HG03064 (cell line): Measurements from ENCODE around the gene STARD10.

Source experiments
- ATAC-seq: cut with Tn5 transposase; IDR thresholded peaks from one replicate; pipeline ENCODE4 v1.9.1; 2021; ENCODE audit warnings: low read depth; ENCODE audit not compliant: unreplicated experiment

STARD10 gene

DNA sequence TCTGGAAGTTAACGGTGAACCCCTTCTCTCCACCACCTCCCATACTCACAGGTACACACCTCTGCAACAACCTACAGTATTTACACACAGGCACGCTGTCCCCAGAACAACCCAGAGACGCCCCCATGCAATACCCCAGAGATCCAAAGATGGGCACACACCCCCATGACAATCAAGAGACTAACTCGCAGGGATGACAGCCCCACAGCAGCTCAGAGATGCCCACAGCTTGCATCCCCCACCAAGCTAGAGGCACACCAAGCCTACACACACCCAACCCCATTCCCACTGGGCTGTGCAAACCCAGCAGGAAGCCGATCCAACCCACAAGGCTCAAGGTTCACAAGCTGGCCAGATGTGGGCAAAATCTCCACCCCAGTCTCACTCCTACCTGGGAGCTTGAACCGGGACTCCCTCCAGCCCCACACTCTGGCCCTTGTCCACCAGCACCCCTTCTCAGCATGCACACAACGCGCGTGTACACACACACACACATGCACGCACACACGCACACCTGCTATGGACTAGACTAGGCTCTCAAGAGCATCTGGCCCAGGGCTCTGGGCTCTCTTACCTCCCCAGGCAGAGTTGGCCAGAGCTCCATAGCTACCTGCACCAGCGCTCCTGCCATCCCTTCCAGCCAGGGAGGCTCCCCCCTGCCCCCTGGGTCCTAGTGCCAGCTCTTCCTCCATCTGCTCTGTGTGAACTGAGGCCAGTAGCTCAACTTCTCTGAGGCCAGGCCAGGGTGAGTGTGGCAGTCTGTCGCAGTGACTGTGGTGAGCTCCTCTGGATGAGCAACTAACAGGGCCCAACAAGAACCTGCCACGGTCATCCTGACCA, 11.5 kb downstream of the STARD10 start:
- no peak for ATAC-seq

DNA sequence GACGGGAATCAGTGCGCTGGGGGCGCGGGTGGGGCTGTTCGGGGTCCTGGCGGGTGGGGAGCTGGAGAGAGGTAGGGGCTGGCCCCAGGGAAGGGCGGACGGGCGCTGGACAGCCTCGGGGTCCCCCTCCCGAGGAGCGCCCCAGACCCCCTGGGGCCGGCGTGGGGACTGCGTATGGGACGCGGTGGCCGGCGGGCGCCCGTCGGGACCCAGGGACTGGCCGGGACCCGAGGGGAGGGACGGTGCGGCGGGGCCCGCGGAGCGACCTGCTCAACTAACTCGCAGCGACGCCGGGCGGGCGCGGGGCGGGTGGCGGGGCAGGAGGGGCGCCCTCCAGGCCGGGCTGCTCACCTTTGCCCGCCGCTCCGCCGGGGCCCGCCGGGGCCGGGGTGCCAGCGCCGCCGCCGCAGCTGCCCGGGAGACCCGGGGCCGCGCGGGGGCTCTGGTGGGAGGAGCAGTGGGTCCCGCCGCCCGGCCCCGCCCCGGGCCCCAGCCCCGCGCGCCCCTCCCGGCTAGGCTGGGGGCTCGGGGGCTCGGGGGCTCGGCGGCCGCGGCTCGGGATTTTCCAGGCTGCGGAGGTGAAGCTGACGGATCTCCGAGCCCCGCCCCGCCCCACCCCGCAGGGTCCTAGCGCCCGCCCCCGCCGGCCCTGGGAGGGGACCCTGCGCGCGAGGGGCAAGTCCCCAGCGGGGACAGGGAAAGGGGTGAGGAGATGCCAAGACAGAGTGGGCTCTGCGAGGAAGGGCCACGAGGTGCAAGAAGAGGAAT, 12.3 kb downstream of the STARD10 start:
- peak; percentile 61 for ATAC-seq

DNA sequence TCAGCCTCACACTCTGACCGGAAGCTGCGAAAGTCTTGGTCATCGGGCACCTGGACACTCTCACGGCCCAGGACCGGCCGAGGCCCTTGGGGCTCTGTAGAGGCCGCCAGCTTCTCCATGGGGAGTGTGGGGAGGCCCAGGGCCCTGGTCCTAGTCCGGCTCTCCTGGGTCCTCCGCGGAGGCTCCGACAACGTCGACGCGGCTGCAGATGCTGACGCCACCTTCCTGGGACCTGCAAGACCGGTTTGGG, 12.9 kb downstream of the STARD10 start:
- ATAC-seq: no peak

DNA sequence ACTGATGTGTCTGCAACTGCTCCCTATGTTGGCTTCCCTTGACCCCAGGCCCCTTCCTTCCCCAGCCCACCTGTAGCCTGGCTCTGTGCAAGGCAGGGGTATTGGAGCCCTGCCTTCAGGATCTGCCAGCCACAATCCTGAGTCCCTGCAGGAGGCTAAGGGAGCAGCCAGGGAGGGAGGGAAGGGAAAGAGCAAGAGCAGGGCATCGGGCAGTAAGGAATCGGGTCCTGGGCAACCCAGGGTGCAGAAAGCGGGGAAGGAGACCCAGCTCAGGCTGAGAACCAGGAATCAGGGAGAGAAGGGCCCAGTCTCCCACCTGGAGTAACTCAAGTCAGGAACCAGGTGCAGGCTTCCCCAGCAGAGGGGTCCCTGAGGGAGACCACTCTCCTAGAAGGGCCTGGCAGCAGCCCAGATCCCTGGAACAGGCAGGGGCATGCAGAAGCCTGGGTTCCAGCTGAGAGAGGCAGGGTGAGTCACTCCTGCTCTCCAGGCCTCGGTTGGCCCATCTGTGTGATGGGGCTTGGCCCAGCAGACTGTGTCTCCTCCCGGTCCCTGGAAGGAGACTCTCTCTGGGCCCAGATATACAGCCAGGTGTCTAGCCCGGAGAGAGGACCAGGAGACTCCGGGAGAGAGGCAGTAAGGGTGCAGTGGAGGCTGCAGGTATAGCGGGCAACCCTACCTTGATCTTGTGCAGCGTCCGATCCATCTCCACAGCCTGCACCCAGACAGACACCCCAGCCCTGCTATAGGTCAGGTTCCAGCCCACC, 13.4 kb downstream of the STARD10 start:
- ATAC-seq: no peak

DNA sequence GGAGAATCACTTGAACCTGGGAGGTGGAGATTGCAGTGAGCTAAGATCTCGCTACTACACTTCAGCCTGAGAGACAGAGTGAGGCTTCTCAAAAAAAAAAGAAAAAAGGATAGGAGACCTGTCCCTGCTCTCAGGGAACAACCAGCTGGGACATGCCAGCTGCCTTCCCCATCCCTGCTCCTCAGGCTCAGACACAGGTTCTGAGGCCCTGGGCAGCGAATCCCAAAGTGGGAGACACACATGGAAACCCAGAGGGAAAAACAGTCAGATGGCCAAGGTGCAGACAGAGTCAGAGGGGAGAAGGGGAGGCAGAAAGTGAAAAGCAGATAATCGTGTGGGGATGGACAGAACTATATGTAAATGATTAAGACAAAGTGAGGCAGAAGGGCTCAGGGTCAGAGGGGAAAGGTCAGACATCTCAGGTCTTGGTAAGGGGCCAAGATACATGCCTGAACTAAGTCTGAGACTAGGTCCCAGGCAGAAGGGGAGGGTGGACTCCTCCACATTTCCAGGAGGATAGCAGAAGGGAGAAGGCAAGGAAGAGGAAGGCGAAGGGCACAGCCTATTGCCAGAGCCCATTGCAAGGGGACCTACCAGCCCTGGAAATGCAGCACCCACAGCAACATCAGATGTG, 14.2 kb downstream of the STARD10 start:
- no peak for ATAC-seq

DNA sequence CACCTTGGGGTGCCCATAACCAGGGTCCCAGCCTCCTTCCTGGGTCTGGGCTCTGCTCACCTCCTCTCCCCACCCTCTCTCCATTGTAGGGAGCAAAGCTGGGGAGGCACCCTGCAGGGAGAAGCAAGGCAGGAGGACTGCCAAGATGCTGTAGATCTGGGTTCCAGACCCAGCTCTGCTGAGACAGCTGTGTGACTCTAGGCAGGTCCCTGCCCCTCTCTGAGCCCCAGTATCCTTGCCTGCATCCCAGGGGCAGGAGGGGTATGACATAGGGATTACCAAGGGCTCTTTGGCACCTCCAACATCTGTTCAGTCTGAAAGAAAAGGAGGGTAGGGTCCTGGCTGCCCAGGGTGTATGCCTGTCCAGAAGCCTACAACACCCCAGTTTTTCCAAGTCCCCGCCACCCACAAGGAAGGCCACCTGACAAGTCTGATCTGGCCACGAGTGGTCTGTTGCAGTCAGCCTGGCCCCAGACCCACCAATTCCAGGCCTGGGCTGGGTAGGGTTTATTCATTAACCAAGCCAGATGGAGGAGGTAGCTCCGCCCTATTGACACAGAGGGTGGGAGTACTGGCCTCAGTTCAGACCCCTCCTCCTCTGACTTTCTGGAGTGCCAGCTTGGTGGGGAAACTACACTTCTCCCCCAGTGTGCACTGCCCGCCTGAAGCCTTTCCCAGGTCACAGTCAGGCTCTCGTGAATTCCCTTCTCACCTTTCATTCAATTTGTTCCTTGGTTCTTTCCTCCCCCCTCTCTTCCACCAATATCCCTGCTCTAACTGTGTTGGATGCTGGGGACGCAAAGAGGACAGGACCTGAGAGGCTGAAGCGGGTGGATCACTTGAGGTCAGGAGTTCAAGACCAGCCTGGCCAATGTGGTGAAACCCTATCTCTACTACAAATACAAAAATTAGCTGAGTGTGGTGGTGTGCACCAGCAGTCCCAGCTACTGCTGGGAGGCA, 15.0 kb downstream of the STARD10 start:
- no peak for ATAC-seq

DNA sequence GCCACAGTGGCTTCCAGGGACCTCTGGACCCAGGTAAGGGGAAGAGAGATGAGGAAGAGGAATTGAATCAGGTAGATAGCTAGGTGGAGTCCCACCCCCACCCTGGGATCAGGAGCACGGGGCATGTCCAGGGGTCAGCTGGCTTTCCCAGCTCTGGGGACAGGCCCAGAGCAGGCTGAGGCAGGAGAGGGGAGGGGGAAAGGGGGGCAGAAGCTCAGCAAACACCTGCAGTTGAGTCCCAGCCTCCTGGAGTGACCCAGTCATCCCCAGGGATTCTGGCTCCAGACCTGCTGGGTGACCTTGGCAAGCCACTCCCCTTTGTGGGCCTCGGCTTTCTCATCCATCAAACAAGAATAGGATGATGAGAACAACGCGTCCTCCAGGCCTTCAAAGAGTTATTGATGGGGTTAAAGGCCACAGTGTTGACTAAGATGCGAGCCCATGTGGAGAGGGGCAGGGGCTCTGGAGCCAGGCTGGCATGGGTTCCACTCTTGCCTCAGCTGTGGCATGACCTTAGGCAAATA, 16.0 kb downstream of the STARD10 start:
- ATAC-seq: no peak

DNA sequence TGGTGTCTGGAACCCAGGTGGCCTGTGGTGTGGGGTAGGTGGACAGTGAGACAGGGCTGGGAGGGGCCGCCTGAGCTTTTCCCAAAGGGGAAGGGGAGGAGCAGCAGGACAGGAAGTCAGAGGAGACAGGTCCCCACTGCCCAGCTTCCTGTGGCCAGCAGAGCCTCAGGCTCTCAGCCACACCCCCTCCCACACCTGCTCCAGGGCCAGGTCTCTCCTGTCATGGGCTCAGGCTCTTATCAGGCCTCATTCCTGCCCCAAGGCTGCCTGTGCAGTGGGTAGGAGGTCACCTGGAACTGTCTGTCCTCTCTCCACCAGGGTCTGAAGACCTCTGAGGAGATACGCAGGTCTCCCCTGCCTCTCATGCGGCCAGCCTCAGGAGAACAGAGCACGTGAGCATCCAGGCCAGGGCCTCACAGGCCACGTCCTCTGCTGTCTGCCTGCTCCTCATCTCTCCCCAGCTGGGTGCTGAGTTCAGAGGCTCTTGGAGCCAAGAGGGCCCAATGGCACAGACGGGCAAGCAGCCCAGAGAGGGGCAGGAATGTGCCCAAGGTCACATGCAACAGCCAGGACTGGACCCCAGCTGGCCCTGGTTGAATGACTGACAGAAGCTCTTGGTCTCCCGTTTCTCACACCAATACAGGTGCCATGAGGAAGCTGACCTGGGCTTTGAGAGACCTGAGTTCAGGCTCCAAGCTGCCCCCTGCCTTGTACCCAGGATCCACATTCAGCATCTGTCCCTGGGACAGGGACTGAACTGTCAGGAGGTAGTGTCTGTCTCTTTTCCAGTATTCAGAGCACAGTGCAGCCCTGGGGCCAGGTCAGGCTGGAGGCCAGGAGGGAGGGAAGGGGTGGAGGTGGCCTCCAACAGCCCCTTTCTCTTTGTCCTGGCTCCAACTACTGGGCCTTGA, 16.7 kb downstream of the STARD10 start:
- ATAC-seq: no peak

DNA sequence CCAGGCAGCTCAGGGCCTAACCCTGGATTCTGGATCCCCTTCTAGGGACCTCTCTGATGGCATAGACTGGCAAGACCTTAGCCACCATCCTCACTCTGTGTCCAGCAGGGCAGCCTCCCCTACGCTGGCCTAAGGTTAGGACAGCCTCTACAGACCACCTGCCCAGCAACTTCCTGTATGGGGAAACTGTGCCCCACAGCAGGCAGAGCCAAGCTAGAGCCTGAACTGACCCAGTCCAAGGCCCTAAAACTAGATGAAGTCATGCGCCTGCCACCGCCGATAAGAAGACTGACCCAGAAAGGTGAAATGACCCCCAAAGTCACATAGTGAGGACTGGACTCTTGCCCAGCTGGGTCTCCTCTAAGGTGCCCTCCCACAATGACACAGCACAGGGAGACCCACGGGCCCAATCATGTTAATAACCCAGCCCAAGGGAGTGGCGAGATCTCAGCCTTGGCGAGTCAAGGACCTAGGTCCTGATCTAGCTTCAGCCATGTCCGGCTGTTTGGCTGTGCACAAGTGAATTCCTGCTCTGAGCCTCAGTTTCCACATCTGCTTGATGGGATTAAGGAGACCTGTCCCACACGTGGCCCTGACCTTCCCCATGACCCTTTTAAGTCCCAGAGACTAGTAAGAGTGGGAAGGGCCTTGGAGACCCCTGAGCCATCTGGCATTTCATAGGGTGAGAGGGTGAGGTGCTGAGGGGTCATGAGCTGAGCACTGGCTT, 17.6 kb downstream of the STARD10 start:
- no peak for ATAC-seq

DNA sequence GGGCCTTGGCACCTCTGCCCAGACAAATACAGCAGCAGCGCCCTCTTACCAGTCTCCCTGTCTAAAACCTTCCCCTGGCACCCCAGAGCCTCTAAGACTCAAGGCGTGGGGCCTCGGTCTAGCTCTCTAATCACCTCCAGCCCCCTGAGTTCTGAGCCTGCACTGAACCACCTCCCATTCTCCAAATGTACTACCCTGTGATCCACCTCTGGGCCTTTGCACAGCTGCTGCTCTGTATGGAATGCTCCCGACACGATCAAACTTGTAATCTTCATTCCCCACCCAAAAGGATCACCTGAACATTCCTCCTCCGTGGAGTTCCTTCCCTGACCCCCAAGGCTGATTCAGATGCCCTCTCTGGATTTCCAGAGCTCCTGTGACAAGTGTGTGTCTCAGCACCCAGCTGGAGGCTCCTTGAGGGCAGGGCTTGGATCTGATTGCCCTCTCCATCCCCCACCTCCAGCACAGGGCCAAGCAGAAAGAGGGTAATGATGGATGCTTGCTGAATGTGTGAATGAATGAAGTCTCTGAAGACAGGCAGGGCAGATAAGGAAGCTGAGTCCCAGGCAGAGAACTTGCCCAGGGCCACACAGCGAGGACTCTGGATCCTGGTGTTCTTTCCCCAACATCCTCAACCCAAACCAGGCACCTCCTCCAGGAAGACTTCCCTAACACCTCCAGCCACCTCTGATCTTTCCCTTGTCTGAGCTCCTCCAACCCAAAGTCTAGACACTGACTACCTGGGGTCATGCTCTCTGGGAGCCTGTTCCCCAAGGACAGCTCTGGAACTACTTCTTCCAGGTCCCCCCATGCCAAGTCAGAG, 18.3 kb downstream of the STARD10 start:
- ATAC-seq: no peak

DNA sequence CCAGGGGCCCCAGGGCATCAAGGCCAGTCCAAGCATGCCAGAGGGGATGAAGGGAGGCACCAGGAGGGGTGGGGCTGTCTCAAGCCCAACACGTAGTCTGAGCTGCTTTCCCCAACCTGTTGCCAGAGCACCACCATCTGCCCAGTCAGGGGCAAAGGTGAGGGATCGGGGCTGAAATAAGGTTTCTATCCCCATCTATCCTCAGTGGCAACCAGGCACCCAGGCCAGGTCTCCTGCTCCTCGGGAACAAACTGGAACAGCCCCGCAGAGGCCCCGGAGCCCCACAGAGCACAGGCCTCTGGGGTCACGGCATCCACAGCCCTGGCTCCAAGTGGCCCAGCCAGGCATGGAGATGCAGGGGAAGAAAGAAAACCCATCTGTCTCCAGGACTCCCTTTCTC, 19.3 kb downstream of the STARD10 start:
- ATAC-seq: no peak

DNA sequence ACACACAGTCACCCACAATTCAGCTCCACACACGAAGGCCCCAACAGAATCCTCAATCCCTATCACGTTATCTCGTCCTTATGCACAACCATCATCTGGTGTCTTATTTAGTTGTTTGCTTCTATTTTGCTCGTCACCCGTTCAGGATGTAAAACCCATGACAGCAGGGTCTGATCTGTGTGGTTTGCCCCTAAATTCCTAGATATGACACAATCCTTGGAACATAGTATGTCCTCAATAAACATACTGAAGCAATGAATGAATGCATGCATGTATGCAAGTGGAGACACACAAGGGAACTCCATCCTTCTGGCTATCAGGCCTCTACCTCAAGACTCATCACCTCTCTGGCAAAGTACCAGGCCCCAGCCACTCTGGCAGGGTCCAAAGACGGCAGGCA, 20.2 kb downstream of the STARD10 start:
- no peak for ATAC-seq

DNA sequence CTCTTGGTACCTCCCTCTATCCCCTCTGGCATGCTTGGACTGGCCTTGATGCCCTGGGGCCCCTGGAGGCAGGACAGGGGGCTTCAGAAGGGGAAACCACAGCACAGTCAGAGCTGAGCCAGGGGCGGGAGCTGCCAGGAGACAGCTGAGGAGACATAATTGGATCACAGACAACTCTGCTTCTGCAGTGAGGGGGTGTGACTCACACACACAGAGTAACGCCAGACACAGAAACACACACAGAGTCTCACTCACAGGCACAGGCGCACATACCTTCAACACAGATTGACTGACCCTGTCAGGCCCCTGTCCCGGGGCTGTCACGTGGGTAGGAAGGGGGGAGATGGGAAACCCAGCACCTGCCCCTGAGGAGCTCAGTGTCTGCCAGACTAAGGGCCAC, 20.6 kb downstream of the STARD10 start:
- ATAC-seq: no peak

DNA sequence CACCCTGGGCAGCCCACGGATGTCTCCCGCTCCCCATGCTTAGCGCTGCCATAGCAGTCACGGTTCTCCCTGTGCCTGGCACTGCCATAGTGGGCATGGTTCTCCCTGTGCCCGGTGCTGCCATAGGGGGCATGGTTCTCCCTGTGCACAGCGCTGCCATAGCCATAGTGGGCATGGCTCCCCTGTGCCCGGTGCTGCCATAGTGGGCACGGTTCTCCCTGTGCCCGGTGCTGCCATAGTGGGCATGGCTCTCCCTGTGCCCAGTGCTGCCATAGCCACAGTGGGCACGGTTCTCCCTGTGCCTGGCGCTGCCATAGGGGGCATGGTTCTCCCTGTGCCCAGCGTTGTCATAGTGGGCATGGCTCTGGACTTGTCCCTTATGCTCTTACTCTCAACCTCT, 21.8 kb downstream of the STARD10 start:
- no peak for ATAC-seq

DNA sequence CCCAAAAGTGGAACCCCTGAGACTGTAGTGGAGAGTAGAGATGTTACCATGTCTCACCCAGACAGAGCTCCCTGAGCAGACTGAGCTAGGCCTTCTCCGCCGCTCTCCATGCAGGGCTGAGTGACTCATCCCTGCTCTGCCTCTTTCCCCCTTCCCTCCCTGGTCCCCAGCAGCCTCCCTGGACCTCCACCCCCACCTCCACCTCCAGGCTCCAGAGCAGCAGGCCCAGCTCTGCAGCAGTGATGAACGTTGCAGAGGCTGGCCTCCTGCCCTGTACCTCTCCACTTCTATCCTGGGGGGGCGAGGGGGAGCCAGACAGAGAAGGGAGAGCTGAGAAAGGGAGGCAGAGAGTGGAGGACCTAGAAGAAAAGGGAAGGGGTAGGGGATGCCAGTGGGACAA, 22.3 kb downstream of the STARD10 start:
- no peak for ATAC-seq

DNA sequence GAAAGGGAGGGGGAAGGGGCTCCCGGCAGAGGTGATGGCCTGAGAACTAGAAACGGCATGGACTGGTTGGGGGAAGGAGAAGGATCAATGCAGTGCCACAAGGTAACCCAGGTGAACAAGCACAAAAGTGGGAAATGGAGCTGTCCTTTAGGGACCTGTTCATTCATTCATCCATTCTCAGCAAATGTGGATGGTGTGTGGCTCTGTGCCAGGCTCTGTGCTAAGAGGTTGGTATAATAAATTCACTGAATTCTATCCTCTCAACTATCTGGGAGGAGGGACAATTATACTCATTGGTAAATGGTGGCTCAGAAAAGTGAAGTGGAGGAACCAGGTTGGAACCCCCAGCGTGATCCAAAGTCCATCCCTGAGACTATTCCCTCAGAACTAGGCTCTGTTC, 23.0 kb downstream of the STARD10 start:
- ATAC-seq: no peak

DNA sequence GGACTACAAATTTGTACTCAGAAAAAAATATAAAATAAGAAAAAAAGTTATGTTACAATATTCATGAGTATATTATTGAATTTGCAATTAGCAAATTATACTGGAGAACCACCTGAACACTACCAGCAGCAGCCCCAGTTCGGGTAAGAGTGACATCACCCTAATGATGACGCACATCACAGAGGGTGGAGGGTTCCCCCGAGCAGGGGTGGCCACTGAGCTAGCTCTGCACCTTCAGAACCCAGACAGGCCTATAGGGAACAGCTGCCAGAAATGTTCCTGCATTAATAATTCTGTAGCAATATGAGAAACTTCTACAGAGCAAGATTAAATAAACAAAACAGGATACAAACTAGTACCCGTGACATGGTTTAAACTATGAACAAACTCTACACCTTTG, 24.2 kb downstream of the STARD10 start:
- ATAC-seq: no peak
